GM21367 (cell line): ENCODE data around the gene FGFR3.
A peak's percentile ranks its signal among the peaks of the same experiment; 100 is the strongest.
"Not testable (repeated sequence)": the region's sequence is repeated elsewhere in the genome, so short reads cannot be mapped to it uniquely, and the experiment has no call there.

ENCODE experiments used
- ATAC-seq: cut with Tn5 transposase; IDR thresholded peaks from one replicate; pipeline ENCODE4 v1.9.1; 2021; ENCODE audit not compliant: unreplicated experiment

FGFR3 gene

DNA sequence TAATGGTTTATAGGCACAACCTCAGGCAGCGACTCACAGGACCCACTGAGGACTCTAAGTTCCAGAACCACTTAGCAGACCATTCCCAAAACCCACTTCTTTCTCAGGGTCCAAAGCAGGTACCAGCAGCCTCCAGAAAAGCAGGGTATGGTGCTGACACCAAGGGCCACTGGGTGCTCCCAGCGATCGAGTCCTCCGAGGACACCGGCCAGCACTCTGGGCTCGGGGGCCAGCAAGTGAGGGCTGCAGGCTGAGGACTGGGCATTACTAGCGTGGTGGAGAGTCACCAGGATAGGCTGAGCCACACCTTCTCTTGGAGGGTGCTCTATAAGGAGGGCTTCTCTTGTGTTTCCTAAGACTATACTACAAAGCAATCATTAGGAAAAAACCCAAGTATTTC lies 43.6 kb downstream of the FGFR3 start:
- ATAC-seq, result no peak

DNA sequence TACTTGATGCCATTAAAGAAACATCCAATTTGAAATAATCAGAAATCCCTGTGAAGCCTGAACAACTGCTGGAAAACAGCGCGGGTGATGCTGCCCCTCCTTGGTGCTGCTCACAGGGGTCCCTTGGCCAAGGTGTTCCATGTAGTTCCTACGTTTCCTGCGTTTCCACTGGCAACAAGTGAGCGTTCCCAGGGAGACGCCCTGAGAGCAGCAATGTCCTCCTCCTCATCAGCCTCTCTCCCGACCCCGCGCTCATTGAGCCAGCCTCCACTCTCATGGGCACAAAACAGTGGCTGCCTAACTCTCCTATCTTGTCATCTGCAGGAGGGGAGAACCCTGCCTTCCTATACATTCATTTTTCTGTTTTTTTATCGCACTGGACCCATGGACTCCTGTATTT lies 44.0 kb downstream of the FGFR3 start:
- no peak for ATAC-seq

GRCh38 chr4:1839282-1839681 lies 46.2 kb downstream of the FGFR3 start:
- ATAC-seq, result no peak

DNA sequence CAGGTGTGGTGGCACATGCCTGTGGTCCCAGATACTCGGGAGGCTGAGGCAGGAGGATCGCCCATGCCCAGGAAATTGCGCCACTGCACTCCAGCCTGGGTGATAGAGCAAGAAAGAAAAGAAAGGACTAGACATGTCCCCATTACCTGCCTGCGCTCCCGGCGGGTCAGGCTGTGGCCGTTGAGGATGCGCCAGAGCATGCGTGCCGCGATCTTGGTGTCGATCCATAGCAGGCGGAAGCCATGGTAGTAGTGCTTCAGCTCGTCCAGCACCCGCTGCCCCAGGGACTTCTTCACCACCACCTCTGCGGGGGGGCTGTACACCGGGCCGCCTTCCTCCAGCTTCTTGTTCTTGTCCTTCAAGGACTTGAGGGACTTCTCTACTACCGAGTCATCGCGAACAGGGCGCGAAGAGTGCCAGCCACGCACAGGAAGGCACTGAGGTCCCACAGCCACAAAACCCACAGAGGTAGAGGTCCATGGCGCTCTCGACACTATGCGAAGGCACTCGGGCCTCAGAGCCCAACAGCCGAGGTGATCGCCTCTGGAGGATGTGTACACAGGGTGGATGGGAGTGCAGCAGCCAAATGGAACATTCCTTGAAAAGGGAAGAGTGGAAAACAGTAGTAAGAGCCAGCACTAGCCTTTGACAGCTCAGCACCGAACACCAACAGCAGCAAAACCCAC lies 48.3 kb downstream of the FGFR3 start:
- ATAC-seq, result no peak

GRCh38 chr4:1841887-1842210 lies 48.8 kb downstream of the FGFR3 start:
- no peak for ATAC-seq

DNA sequence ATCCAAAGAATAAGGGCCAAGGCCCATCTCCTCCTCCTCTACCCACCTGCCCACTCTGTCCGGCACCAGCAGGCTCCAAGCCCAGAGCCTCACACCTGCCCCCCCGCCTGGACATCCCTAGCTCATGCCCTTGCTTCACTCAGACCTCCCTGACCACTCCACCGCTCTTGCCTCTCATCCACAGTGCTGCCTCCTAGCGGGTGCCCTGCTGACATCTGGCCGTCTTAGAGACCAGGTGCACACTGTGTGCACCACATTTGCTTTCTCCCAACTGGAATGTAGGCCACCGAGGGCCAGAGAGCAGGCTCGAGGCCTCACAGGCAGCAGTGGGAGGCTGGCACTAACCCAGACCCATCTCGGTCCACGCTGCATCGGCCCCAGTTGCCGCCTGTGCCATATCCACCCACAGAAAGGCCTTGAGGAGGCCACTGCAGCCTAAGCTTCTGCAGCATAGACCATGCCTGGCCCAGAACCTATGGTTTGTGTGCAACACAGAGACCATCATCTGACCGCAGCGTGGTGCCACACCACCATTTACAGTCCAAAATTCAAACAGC lies 49.3 kb downstream of the FGFR3 start:
- no peak for ATAC-seq

GRCh38 chr4:1842993-1843448 lies 49.9 kb downstream of the FGFR3 start:
- ATAC-seq, result no peak

- ATAC-seq, result no peak
These were observed 50.8 kb downstream of the FGFR3 start for GRCh38 chr4:1843852-1844251.

- not testable (repeated sequence) for ATAC-seq
These were observed 51.5 kb downstream of the FGFR3 start for GRCh38 chr4:1844618-1845017.

- no peak for ATAC-seq
These were observed 53.5 kb downstream of the FGFR3 start for GRCh38 chr4:1846580-1846979.

DNA sequence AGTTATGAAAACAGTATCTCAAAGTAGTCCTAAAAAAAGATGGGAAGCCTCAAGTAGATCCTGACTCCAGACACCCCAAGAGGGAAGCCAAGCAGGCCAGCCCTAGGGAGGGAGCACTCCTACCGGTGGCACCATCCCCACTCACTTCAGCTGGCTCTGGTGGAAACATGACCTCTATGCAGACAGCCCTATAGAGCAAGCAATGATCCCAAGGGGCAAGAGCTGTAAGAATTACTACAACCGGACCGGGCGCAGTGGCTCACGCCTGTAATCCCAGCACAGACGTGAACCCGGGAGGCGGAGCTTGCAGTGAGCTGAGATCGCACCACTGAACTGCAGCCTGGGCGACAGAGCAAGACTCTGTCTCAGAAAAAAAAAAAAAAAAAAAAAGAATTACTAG lies 57.2 kb downstream of the FGFR3 start:
- no peak for ATAC-seq

DNA sequence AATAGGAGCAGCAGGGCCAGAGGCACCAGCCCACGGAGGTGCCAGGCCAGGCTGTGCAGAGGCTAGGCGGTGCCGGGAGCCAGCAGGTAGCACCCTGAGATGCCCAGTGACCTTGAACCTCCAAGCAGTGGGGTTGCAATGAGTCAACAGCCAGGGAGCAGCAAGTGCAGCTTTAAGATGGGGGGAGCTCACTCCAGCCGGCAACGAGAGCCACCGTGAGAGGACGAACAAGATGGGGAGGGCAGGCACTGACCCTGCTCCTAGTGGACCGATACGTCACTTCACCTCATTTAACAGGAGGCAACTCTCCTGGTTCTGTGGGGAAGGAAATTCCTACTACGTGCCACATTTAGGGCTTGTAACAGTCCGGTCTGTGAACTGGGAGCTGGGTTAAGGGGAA lies 58.1 kb downstream of the FGFR3 start:
- no peak for ATAC-seq

GRCh38 chr4:1851575-1852410 lies 58.7 kb downstream of the FGFR3 start:
- ATAC-seq, result no peak

- ATAC-seq, result no peak
These were observed 60.0 kb downstream of the FGFR3 start for GRCh38 chr4:1852904-1853623.

GRCh38 chr4:1854752-1855151 lies 61.7 kb downstream of the FGFR3 start:
- no peak for ATAC-seq

- peak; percentile 18 for ATAC-seq
These were observed 62.4 kb downstream of the FGFR3 start for GRCh38 chr4:1855333-1856070.

GRCh38 chr4:1856071-1856942 lies 63.2 kb downstream of the FGFR3 start, which contains the start of gene LETM1:
Gene LETM1, minus strand, starts transcription at chr4:1856156. Its CDS starts 206 bp downstream, at chr4:1855950.
- peak; percentile 76 for ATAC-seq

GRCh38 chr4:1856943-1857699 lies 64.0 kb downstream of the FGFR3 start:
- no peak for ATAC-seq

DNA sequence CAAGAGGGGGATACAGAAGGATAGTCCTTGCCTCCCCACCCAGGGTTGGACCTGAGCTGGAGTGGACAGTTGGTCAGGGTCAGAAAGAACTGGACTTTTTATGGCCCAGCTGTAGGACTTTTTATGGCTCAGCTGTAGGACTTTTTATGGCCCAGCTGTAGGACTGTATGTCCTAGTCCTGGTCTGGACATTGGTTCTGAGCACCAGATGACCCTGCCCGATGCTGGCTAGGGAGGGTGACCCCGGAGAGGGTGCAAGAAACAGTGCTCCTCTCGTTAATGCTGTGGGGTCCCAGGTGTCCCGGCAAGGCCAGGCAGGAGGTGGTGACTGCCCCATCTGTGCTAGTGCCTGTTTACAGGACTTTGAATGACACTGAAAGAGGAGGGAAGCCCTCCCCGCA lies 64.8 kb downstream of the FGFR3 start:
- no peak for ATAC-seq
